GM23248 (cell line): ENCODE results near the gene HIVEP1.

ENCODE experiments used
- EZH2 ChIP-seq: fragments of 200-600 bp; sonication (generic); IDR thresholded peaks from 2 replicates; pipeline ENCODE4 v1.6.1; 2018; ENCODE audit warnings: antibody characterized with exemption, mild to moderate bottlenecking; ENCODE audit not compliant: insufficient read depth, poor library complexity, severe bottlenecking
- EZH2phosphoT487 ChIP-seq: fragments of 200-600 bp; sonication (generic); IDR thresholded peaks from 2 replicates; pipeline ENCODE4 v1.6.1; 2018; ENCODE audit warnings: antibody characterized with exemption, moderate library complexity, mild to moderate bottlenecking, low read depth; ENCODE audit not compliant: insufficient read depth

DNA sequence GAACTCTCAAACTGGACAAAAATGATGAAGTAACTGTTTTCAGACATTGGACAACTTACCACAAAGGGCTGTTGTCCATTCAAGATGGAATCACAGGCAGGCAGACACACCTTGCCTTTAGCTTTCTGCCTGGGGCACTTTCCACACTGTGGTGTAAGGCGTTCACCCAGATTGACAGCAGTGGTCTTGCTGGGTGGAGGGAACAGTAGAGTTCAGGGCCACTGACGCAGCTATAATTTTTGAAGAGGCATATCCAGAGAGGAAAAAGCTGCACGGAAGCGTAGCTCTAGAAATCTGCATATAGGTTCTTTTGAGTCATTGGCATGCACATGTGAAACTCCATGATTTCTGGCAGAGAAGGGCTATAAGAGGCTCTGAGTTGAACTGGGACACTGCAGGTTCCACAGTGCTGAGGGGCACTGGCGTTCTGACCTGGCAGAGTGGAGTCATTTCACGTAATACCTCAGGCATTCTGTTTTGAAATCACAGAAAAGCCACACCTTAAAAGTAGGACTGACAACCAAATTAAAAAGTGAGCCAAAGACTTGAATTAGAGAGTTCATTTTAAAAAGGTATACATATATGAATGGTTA is 173.1 kb downstream of the HIVEP1 start:
- TF ChIP-seq EZH2: no peak
- no peak for TF ChIP-seq EZH2phosphoT487
